Ovary (tissue), 3 donors: ENCODE data around the gene CUBN.

Source experiments
- CTCF ChIP-seq, 3 donors: fragments of 450-650 bp in 2 of 3; fragments of 200-600 bp in 1 of 3; IDR thresholded peaks; one replicate each; pipeline versions ENCODE4 v1.5.1 to v1.8.0; 2016 to 2022; ENCODE audit warnings: antibody characterized with exemption in 3 of 3, mild to moderate bottlenecking in 1 of 3
- EP300 ChIP-seq: sonication (generic); formaldehyde crosslinking; IDR thresholded peaks from one replicate; pipeline ENCODE4 v1.6.1; 2017; ENCODE audit warnings: antibody characterized with exemption
- donor health status: DM: no; HTN: no; CAD: no.

- no peak for TF ChIP-seq CTCF (IDR thresholded peaks at IDR 0.05)
- TF ChIP-seq EP300 = no peak
Measured at GRCh38 chr10:17073725-17074540, 55.7 kb downstream of the CUBN start.
